Right renal pelvis (tissue), 4 donors: ENCODE results near the gene PRKD1. TPM values are rescaled to one million over a fixed set of nuclear protein-coding genes. Genes with fewer than 3 reads are reported as not detected.
"Not testable (repeated sequence)": the region's sequence is repeated elsewhere in the genome, so short reads cannot be mapped to it uniquely, and the experiment has no call there.

Source experiments
- DNase-seq, 4 donors: peaks; one replicate each; pipeline ENCODE4 v3.0.0-alpha.2; 2013; ENCODE audit warnings: low read depth in 4 of 4, low spot score in 3 of 4, missing footprints in 1 of 4
- polyA plus RNA-seq, 4 donors: library from polyadenylated mRNA; unstranded; fragments of 120-200 nt; gene quantifications; one replicate each; pipeline ENCODE4 v1.2.1, GENCODE V29; 2013; ENCODE audit not compliant: insufficient read length in 4 of 4

PRKD1 gene
- polyA plus RNA-seq, 4 donors: 29.6 to 33.4 (median 29.8) TPM

DNA sequence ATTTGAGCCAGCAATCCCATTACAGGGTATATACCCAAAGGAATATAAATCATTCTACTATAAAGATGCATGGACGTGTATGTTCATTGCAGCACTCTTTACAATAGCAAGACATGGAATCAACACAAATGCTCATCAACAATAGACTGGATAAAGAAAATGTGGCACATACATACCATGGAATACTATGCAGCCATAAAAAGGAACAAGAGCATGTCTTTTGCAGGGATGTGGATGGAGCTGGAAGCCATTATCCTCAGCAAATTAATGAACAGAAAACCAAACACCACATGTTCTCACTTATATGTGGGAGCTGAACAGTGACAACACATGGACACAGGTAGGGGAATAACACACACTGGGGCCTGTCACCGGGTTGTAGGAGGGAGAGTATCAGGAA lies 238.1 kb downstream of the PRKD1 start:
- not testable (repeated sequence) for DNase-seq

- DNase-seq: peak in 1 of 4 donors; percentile 22
These were observed 239.8 kb downstream of the PRKD1 start for GRCh38 chr14:29687866-29688265.

DNA sequence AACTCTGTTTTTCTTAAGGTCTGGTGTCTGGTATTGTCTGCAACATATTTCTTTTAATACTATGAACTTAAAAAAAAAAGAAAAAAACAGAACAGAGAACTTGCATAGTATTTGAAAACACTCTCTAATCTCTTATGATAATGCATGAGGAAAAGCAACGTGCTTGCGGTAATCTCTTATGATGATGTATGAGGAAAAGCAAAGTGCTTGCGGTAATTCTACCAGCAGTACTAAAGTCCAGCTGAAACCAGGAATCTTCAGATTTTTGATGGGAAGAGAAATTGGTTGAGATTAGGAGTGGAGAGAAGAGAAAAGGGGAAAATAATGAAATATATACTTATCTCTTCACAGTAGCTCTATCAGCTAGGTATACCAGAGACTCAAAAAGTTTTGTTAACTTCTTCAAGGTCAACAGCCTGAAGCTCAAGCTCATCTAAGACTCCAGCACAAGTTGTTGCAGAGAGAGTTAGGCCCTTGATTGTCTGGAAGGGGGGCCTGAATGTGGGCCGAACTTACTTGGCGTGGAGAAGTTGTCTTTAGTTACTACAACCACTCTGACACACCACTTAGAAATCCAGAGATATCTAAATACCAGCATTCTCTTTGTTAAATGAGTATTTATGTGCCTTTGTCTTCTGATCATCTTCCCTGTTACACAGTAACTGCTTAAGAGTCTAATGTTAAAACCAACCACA lies 240.4 kb downstream of the PRKD1 start:
- no peak for DNase-seq

GRCh38 chr14:29684926-29685325 lies 242.7 kb downstream of the PRKD1 start:
- DNase-seq: no peak

DNA sequence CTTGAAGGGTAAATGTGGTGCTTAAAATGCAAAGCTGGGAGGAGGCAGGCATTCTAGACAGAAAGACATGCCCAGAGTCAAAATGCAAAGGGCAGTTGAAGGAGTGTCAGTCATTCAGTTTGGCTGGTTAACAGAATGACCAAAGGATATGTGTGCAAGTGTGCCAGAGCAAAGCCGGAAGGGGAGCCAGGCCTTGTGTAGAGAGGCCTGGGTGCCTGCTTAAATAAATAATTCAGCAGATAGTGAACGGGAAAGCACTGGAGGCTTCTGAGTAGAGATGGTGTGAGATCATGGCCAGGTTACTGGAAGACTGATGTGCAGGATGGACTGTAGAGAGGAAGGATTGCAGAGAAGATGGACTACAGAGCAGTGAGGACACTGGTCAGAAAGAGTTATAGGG lies 244.9 kb downstream of the PRKD1 start:
- no peak for DNase-seq

- no peak for DNase-seq
These were observed 246.3 kb downstream of the PRKD1 start for GRCh38 chr14:29681316-29681715.

DNA sequence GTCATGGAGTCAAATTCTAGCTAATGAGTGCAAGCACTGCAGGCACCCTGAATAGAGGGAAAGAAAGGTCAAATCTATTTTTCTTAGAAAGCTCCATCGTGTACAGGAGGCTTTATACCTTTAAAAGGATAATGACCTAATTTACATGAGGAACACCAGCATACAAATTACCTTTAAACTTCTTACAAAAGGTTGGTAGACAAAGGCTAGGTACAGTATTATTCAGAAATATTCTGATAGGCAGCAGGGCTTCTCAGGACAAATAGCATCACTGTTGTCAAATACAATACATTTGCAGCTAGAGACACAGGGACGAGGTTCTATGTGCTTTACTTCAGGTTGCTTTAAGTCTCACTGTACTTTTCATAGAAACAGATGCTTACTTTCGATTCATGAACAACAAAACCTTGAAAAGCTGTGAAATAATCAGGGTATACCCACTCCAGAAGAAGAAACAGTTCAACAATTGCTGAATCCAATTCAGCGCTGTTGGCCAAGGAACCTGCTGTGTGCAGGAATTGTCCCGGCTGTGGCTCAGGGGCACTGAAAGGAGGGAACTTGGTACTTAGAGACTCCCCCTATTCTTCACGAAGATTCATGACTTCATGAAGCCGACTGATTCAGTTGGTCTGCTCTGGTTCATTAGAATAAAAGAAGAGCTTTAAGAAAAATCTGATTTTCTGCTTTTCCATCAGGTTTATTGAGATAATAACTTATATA lies 252.9 kb downstream of the PRKD1 start:
- no peak for DNase-seq

DNA sequence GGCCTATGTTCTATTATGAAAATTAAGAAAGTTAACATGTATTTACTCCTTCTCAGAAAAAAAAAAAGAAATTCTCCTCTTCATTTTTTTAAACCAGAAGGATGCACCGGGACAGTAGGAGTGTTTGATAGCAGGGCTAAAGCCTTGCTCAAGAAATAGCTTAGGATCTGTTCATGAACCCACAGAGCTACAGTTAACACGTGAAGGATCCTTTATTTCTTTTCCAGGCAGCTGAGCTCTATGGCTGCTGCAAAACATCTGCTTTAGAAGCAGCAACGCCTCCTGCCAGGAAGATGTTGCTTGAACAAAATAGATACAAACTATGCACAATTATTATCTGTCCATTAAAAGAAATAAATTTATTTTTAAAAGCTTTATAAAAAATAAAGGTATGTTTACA lies 254.8 kb downstream of the PRKD1 start:
- DNase-seq: no peak

- no peak for DNase-seq
These were observed 256.6 kb downstream of the PRKD1 start for GRCh38 chr14:29671034-29671433.

GRCh38 chr14:29668201-29668600 lies 259.4 kb downstream of the PRKD1 start:
- DNase-seq: no peak

DNA sequence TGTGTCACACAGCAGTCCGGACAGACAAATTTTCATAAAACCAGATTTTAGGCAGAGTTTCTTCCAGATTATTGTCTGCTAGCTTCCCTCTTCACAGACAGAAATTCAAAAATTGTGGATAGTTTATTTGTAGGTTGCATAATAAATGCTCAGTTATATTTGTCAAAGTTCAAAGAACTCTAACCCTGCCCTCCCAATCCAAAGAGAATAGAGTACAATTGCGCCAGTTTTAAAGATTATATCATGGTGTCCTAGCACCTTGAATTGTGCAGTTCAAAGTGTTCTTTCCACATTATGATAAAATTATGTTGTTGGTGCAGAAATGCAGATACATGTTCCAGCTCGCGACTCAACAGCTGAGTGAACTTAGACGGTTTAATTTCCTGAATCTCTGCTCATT lies 263.1 kb downstream of the PRKD1 start:
- no peak for DNase-seq

DNA sequence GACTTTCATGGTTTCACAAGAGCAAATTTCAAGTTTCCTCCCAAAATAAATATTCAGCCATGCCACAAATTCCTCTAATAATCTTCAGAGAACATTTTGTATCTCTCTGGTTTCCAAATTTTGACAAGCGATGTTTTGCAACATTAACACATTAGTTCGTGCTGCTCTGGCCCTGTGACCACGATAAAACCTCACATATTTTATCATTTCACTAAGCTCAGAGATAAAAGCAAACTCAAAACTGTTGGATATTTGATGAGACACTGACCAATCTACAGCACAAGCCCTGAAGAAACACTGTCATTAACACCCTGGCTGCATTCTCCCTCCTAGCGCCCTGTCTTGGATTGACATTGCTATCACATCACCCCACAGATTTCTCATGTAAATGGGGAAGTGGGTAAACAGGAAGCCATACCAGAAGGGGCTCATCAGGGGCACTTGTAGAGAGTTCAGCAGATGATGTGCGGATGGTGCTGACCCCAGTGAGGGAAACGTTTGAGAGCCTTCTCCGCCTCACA lies 264.3 kb downstream of the PRKD1 start:
- no peak for DNase-seq

DNA sequence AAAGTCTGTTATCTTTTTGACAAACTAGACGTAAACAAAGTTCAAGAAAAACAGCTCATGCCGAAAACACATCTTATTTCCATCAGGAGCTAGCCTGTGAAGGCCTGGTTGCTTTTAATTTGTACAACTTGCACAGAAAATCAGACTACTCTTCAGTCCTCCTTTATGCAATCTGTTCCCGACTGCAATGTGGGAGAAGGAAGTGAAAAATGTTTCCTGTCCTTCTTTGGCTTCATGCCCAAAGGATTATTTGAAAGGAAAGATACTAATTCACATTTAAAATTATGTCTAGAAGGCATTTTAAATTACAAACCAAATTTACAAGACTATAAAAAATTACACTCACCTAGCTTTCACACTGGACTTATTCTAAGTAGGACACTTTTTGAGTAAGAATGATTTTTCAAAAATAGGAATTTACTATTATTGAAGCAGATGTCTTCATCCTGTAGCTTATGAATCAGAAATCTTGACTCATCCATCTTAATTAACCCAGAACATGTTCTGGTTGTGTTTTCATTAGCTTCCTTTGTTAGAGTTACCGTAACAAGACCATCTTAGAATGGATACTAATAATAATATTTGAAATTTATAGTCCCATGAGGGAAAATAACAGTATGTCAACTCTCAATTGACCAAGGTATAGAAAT lies 272.6 kb downstream of the PRKD1 start:
- DNase-seq: no peak

DNA sequence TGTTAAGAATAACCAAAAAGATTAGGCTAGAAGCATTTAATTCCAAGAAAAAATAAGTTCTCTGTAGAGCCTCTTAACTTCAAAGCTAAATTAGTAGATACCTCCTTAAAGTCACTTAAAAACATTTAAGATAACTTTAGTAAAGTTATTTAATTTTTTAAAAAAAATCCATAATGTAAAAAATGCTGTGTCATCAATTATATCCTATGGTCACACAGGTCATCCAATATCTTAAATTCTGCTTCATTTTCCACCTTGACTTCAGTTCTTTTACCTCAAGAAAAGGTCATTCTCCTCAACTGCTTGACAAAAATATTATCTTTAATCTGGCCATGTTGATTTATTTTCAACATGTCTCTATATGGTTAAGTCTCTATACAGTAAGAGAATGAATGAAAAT lies 274.3 kb downstream of the PRKD1 start:
- no peak for DNase-seq

- DNase-seq: no peak
These were observed 275.1 kb downstream of the PRKD1 start for GRCh38 chr14:29652571-29652970.

DNA sequence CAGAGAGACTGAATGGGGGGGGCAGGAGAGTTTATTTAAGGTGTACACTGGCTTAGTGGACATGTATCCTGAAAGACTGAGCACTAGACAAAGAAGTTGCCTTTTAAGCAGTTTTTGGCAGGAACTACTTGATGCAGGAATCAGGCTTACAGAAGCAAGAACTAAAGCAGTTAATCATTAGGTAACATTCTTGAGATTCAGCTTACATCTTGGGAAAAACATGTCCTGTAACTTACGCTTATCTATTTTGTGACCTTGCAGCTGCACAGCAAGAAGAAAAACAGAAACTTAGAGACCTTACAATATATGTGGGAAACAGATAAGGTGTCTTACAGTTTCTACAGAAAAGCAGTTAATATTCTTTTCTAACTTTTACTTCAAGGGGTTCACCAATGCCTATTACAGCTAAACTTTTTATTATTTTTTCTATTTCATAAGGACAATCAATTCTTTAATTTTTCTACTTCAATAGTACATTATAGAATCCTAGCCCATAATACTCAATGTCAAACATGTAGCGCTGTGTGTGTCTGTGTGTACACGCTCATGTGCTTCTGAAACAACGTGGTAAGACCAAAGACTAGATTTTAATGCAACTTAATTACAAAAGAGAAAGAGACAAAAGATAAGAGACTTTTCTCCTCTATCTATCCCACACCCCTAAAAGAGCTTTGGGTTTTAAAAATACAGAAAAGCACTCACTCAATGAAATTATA lies 276.9 kb downstream of the PRKD1 start:
- DNase-seq: no peak

DNA sequence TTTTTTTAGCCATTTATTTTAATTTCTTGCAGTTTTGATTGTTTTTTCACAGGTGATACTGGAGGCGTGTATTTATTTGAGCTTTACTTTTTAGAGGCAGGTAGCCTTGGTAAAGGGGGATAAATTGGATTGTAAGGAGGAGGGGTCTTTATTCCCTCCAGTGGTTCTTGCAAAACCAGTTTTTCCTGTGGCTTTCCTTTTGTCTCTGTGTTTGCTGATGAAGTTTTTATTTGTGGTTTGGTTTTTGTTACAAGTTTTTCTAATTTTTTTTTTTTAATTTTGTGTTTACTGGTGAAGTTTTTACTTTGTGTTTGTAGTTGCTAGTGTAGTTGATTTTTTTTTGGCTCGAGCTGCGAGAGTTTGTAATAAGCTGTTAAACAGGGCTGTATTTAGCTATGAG lies 278.5 kb downstream of the PRKD1 start:
- no peak for DNase-seq

DNA sequence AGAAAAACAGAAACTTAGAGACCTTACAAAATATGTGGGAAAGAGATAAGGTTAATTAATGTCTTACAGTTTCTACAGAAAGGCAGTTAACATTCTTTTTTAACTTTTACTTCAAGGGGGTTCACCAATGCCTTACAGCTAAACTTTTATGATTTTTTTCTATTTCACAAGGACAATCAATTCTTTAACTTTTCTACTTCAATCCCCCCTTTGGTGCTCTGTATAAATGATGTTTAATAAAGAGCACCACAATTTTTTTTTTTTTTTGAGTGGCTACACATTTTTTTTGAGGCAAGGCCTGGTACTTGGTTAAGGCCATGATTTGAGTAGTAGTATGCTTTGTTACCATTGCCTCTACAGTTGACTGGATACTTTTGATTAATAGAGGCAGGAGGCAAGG lies 279.6 kb downstream of the PRKD1 start:
- no peak for DNase-seq

DNA sequence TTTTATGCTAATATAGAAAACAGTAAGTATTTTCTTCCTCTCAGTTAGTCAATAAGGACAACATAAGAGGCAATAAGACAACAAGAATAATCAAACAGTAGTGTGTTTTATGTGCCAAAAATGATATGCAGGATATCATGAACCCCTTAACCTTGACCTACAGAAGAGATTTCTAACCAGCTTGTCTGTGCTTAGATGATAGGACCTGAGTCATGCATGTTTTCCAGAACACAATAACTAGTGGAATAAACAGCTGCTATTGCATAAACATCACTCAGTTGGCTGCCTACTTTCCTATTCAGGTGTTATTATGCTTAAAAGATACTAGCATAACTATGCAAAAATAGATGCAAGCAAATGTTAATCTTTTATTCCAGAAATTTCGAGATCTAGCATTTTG lies 282.5 kb downstream of the PRKD1 start:
- DNase-seq: no peak

DNA sequence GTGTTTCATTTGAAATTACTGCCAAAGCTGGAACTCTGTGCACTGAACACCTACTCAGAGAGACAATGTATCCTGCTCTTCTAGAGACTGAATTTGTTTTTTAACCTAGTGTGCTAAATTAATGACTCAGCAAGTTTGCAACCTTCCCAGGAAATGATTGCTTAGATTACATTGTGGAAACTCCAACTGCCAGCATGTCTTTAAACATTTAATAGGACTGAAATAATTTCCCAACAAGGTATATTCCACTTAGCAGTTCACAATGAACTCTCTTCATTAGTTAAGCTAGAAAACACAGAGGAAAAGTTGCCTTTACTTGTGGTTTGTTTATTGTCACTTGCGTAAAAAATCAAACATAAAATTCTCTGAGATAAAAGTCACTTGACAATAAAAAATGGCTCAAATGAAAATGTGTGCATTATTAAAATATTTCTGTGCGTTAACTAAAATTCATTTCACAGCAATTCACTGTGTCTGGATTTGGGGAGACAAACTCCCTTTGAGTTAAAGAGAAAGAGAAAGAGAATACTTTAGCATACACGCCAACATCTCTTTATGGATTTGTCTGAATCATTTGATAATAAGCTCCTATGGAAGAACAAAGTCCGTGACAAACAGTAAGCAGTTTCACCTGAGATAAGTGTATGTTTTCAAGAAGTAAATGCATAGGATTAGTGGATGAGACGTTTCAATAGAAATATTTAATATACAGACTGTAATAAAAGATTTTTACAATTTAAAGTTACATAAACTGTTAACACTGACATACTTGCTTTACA lies 284.0 kb downstream of the PRKD1 start:
- DNase-seq: no peak
